HepG2 (cell line): ENCODE data around the gene INO80B. TPM values are rescaled to one million over a fixed set of nuclear protein-coding genes. Genes with fewer than 3 reads are reported as not detected.

Experiments
- FOXA3 ChIP-seq: IDR thresholded peaks from 2 replicates; pipeline ENCODE4 v1.6.1; 2016; ENCODE audit warnings: missing genetic modification reagents, missing compliant biosample characterization
- GATAD2A ChIP-seq: IDR thresholded peaks from 2 replicates; pipeline ENCODE4 v1.6.1; 2016
- RBM22 ChIP-seq: fragments of 200-400 bp; formaldehyde crosslinking; optimal IDR thresholded peaks from 2 replicates; pipeline ENCODE3; 2017; ENCODE audit warnings: mild to moderate bottlenecking, low read length, moderate library complexity
- SRSF9 ChIP-seq: fragments of 200-400 bp; formaldehyde crosslinking; IDR thresholded peaks from 2 replicates; pipeline ENCODE4 v1.6.1; 2018; ENCODE audit warnings: borderline replicate concordance, mild to moderate bottlenecking, low read depth, low read length; ENCODE audit not compliant: insufficient read depth, poor library complexity, severe bottlenecking
- TBP ChIP-seq: sonication (generic); formaldehyde crosslinking; IDR thresholded peaks from 2 replicates; pipeline ENCODE4 v1.5.0; 2020; ENCODE audit warnings: missing genetic modification reagents
- TOPORS ChIP-seq: sonication (generic); formaldehyde crosslinking; IDR thresholded peaks from 2 replicates; pipeline ENCODE4 v1.8.0; 2023; ENCODE audit warnings: mild to moderate bottlenecking, missing genetic modification reagents
- ZEB1 ChIP-seq: IDR thresholded peaks from 2 replicates; pipeline ENCODE4 v1.6.1; 2012; ENCODE audit warnings: mild to moderate bottlenecking, low read depth, inconsistent platforms; ENCODE audit not compliant: insufficient replicate concordance
- ZNF362 ChIP-seq: sonication (generic); formaldehyde crosslinking; IDR thresholded peaks from 2 replicates; pipeline ENCODE4 v1.4.0; 2020; ENCODE audit warnings: missing genetic modification reagents, mild to moderate bottlenecking, borderline replicate concordance
- ZNF678 ChIP-seq: sonication (generic); formaldehyde crosslinking; IDR thresholded peaks from 2 replicates; pipeline ENCODE4 v1.4.0; 2020; ENCODE audit warnings: mild to moderate bottlenecking, missing genetic modification reagents
- ZSCAN12 ChIP-seq: sonication (generic); formaldehyde crosslinking; IDR thresholded peaks from 2 replicates; pipeline ENCODE4 v1.9.0; 2021; ENCODE audit warnings: mild to moderate bottlenecking, missing genetic modification reagents
- polyA plus RNA-seq, 8 experiments: library from polyadenylated mRNA; depleted of rRNA in 3 of 8; stranded (reverse) in 7 of 8; unstranded in 1 of 8; fragments of >200 nt; fragmentation: Illumina TruSeq in 4 of 8; extraction: Trizol in 4 of 8; gene quantifications; 2 replicates each; pipeline versions ENCODE4 v1.2.1 to v1.2.3, GENCODE V29; 2011 to 2016; ENCODE audit warnings: low read depth in 4 of 8, missing spikeins in 1 of 8, mixed read lengths in 1 of 8; ENCODE audit not compliant: insufficient read depth in 1 of 8
- total RNA-seq, 5 experiments: library from RNA; depleted of rRNA; stranded (reverse); fragments of >200 nt; fragmentation: Illumina TruSeq; extraction: Trizol; gene quantifications; 2 replicates each; pipeline ENCODE4 v1.2.3, GENCODE V29; 2016; ENCODE audit warnings: low read depth in 1 of 5

The INO80B gene
- total and polyA plus RNA-seq, 2 of the 13 experiments (the other 11 are each of a cell fraction or from before 2014, with no cell fraction given) = 6.2 to 14.5 TPM

- TF ChIP-seq SRSF9 = no peak
- peak; percentile 72; the same call in 1 of the 2 replicates for TF ChIP-seq TOPORS (CRISPR knock-in tag)
- TF ChIP-seq ZSCAN12 = peak; percentile 93; the same call in 1 of the 2 replicates
- no peak for TF ChIP-seq TBP
- peak; percentile 67; the same call in 1 of the 2 replicates for TF ChIP-seq FOXA3 (CRISPR knock-in tag)
- TF ChIP-seq ZNF362 (CRISPR knock-in tag) = no peak; the same call in 1 of the 2 replicates
- TF ChIP-seq RBM22 = no peak
- peak; percentile 78 for TF ChIP-seq GATAD2A (CRISPR knock-in tag)
- TF ChIP-seq ZNF678 = peak; percentile 99
- no peak for TF ChIP-seq ZEB1
These were observed 13.0 kb upstream of the INO80B start, which contains the start of gene RTKN (continued) for GRCh38 chr2:74441690-74442482.
